Activated naive CD8-positive, alpha-beta T cell treated with anti-CD3 and anti-CD28 coated beads for 36 hours (primary cell): ENCODE results near the gene CTXND2. TPM values are rescaled to one million over a fixed set of nuclear protein-coding genes. Genes with fewer than 3 reads are reported as not detected.
"Not testable (repeated sequence)": the region's sequence is repeated elsewhere in the genome, so short reads cannot be mapped to it uniquely, and the experiment has no call there.

Experiments
- DNase-seq: peaks from one replicate; pipeline ENCODE4 v3.0.0; 2021
- H3K27ac Mint-ChIP-seq: one replicate; pipeline ENCODE4 v1.8.0; 2022; ENCODE audit warnings: mild to moderate bottlenecking, moderate library complexity, mixed read lengths
- H3K27me3 Mint-ChIP-seq: one replicate; pipeline ENCODE4 v1.8.0; 2022; ENCODE audit warnings: mild to moderate bottlenecking, mixed read lengths
- H3K36me3 Mint-ChIP-seq: one replicate; pipeline ENCODE4 v1.8.0; 2021; ENCODE audit warnings: mild to moderate bottlenecking, mixed read lengths
- H3K4me1 Mint-ChIP-seq: one replicate; pipeline ENCODE4 v1.8.0; 2021; ENCODE audit warnings: mixed read lengths
- H3K4me3 Mint-ChIP-seq: one replicate; pipeline ENCODE4 v1.8.0; 2022; ENCODE audit warnings: mild to moderate bottlenecking, moderate library complexity, mixed read lengths
- H3K9me3 Mint-ChIP-seq: one replicate; pipeline ENCODE4 v1.8.0; 2022; ENCODE audit warnings: mixed read lengths
- total RNA-seq, 2 experiments: library from RNA; stranded (reverse); gene quantifications; one replicate each; pipeline ENCODE4 v1.2.3, GENCODE V29; 2021

The CTXND2 gene
- total RNA-seq, 2 experiments from 2014 or later, result not detected

DNA sequence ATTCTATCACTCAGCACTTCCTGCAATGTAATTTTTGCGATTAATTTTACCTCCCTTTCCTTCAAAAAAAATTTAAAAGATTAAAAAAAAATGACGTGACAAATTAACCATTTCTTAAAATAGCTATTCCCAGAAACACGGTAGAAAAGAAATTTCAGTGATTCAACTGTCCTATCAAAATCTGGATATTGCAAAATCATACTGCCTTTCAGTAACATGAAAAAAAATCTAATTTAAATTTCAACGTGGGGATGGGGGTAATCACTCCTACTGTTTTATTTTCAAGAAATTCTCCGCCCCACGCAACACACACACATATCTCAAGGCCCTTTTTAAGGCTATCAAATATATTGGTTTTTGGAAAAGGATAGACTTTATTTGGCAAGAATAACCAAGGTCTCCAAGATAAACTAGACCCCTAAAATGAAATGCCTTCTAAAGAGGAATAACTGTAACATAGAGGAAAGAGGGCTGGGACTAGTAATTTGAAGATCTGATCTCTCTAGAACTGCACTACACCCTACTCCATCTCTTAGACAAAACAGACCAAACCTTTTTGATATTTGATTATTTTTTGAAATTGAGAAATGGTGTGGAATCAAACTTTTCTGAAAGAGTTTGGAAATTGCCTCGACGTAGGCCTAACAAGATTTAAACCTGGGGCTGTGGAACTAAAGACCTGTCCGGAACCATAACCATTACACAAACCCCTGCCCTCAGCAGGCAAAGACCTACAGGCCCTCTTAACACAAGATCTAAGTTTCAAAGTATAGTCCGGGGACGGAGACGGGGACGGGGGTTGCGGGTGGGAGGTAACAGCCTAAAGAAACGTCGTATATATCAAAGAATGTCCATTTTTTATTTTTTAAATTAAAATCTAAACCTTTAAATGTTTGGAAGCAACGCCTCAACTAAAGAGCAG, 11.5 kb upstream of the CTXND2 start:
- H3K9me3 Mint-ChIP-seq, result no peaks in the 10 kb centered on the region
- DNase-seq, result no peak
- H3K27ac Mint-ChIP-seq, result peak overlapping the region; percentile 94
- H3K4me1 Mint-ChIP-seq, result peaks cover 30% of the 10 kb centered on the region
- peak overlapping the region; percentile 93 for H3K4me3 Mint-ChIP-seq
- peaks cover 22% of the 10 kb centered on the region for H3K36me3 Mint-ChIP-seq
- no peaks in the 10 kb centered on the region for H3K27me3 Mint-ChIP-seq

DNA sequence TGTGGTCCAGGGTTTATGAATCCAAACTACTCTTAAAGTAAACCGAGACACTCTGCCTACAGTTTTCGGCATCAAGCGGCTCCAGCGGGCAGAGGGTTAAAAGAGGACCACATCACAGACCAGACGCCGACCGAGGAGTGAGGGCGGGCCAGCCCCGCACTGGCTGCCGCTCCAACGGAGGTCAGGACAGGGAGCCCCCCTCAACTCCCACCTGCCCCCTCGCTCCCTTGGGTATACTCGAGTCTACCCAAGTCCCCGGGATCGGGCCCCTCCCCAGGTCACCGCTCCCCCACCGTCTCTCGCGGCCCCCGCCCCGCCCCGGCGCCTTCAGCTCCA, 10.8 kb upstream of the CTXND2 start:
- Mint-ChIP-seq H3K27ac (peak overlapping the region; percentile 94), H3K4me3 (peak overlapping the region; percentile 93), H3K4me1 (peaks cover 30% of the 10 kb centered on the region), H3K36me3 (peaks cover 22% of the 10 kb centered on the region), H3K27me3 (no peaks in the 10 kb centered on the region), H3K9me3 (no peaks in the 10 kb centered on the region)
- DNase-seq, result no peak

DNA sequence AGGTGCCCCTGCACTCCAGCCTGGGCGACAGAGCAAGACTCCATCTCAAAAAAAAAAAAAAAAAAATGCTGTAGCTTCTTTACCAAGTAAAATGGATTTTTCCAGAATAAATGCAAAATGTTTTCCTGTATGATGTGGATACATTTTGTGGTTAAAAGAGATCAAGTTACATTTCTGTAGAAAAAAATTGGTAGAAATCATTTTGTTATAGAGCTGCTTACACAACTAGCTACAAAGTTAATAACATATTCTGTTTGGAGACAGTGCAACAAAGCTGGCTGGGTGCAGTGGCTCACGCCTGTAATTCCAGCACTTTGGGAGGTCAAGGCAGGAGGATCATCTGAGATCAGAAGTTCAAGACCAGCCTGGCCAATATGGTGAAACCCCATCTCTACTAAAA, 8.0 kb upstream of the CTXND2 start:
- not testable (repeated sequence) for DNase-seq, H3K27me3 Mint-ChIP-seq, H3K27ac Mint-ChIP-seq, H3K9me3 Mint-ChIP-seq, H3K4me3 Mint-ChIP-seq, H3K36me3 Mint-ChIP-seq
- peaks cover 40% of the 10 kb centered on the region for H3K4me1 Mint-ChIP-seq

DNA sequence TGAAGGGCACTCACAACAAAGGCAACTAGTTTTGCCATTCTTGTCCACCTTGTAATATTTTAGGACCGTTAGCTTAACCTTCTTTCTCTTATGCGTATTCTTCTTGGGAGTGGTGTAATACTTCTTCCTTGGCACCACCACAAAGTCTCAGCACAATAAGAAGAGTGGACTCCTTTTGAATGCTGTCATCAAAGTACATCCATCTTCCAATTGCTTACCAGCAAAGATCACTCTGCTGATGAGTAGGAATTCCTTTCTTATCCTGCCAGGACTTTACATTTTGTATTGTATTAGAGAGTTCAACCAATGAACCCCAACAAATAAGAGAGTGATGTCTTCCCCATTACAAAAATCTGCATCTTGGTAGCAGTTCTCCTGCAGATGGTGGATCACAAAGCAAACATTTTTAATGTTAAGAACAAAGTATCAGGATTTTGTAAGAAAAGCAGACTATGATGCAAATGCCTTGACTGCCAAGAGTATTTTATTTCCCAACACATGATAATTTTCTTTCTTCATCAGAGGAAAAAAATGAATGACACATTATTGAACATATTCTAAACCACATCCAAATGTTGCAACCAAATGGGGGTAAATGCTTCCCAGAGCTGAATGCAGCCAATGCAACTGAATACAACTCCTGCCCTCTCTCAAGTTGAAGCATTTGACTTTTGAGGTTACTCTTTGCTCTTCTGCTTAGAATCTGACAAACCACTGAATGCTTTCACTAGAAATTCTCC, 5.4 kb upstream of the CTXND2 start:
- no peak for DNase-seq
- Mint-ChIP-seq H3K36me3 (no peaks in the 10 kb centered on the region), H3K27me3 (no peaks in the 10 kb centered on the region), H3K4me3 (no peak overlapping the region), H3K27ac (no peak overlapping the region), H3K4me1 (peaks cover 32% of the 10 kb centered on the region), H3K9me3 (no peaks in the 10 kb centered on the region)

DNA sequence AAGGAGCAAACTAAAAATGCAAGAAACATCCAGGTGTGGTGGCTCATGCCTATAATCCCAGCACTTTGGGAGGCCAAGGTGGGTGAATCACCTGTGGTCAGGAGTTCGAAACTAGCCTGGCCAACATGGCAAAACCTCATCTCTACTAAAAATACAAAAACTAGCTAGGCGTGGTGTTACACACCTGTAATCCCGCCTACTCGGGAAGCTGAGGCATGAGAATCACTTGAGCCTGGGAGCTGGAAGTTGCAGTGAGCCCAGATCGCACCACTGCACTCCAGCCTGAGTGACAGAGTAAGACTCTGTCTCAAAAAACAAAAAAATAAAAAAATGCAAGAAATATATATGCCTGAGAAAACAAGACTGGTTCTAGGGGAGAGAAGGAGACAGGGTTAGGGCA, 3.8 kb upstream of the CTXND2 start:
- not testable (repeated sequence) for H3K27me3 Mint-ChIP-seq, DNase-seq, H3K36me3 Mint-ChIP-seq, H3K4me3 Mint-ChIP-seq, H3K9me3 Mint-ChIP-seq, H3K27ac Mint-ChIP-seq
- H3K4me1 Mint-ChIP-seq, result peaks cover 31% of the 10 kb centered on the region

DNA sequence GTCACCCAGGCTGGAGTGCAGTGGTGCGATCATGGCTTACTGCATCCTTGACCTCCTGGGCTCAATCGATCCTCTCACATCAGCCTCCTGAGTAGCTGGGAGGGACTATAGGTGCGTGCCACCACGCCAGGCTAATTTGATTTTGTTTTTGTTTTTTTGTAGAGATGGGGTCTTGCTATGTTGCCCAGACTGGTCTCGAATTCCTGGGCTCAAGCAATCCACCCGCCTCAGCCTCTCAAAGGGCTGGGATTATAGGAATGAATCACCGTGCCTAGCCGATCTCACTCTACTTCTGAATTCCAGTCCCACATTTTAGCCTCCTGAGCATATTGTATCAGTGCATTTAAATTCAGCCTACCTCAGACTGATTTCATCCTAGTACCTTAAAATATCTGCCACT, 1.8 kb downstream of the CTXND2 start:
- H3K4me1 Mint-ChIP-seq, result peaks cover 39% of the 10 kb centered on the region
- H3K36me3 Mint-ChIP-seq, result peaks cover 4% of the 10 kb centered on the region
- H3K27ac Mint-ChIP-seq, result peak overlapping the region; percentile 72
- peaks cover 2% of the 10 kb centered on the region for H3K9me3 Mint-ChIP-seq
- no peak for DNase-seq
- no peak overlapping the region for H3K4me3 Mint-ChIP-seq
- H3K27me3 Mint-ChIP-seq, result no peaks in the 10 kb centered on the region

DNA sequence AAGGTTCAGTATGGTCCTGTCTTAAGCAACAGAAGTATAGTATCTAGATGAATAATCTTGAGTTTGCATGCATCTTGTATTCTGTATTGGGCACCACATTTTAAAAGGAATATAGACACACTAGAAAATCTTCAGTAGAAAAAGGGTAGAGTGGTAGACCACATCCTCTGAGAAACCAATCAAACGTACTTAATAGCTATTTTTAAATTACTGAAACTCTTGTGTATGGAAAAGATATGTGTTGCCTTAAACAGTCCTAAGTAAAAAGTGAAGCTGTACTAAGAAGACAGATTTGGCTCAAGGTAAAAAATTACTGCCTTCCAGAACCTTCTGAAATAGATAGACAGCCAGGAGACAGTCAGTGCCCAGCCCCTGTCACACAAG, 3.1 kb downstream of the CTXND2 start:
- Mint-ChIP-seq H3K27ac (peak overlapping the region; percentile 72), H3K36me3 (peaks cover 4% of the 10 kb centered on the region), H3K9me3 (peaks cover 2% of the 10 kb centered on the region), H3K4me3 (peak overlapping the region; percentile 42), H3K27me3 (no peaks in the 10 kb centered on the region), H3K4me1 (peaks cover 35% of the 10 kb centered on the region)
- no peak for DNase-seq

DNA sequence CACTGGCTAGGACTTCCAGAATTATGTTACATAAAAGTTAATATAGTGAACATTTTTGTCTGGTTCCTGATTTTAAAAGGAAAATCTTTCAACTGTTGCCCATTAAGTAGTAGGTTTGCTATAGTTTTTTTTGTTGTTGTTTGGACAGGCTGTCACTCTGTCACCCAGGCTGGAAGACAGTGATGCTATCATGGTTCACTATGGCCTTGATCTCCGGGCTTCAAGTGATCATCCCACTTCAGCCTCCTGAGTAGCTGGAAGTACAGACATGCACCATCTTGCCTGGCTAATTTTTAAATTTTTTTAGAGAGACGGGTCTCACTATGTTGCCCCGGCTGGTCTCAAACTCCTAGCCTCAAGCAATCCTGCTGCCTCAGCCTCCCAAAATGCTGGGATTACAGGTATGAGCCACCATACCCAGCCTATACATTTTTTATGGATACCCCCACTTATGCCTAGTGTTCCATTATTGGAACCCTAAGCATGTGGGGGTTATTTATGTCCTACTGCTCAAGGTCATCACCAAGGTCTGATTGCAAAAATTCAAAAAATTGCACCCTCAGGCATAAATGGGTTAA, 6.5 kb downstream of the CTXND2 start:
- Mint-ChIP-seq H3K4me3 (no peak overlapping the region), H3K27me3 (no peaks in the 10 kb centered on the region), H3K9me3 (peaks cover 2% of the 10 kb centered on the region), H3K4me1 (peaks cover 38% of the 10 kb centered on the region), H3K27ac (no peak overlapping the region), H3K36me3 (peaks cover 4% of the 10 kb centered on the region)
- no peak for DNase-seq

DNA sequence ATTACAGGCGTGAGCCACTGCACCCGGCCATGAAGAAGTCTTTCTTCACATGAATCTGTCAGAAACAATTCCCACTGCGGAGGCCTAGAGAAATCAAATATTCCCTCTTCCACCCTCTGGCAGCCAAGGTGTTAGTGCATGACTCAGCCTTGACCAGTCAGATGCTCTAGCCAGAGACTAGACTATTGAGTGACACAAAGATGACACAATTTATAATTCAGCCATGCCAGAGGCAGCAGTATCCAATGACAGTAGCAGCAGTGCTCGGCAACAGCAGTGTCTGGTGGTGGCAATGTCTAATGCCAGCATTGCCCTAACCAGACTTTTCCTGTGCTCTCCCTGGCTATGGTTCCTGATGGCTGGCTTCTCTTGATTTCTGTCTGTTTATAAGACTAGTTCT, 8.7 kb downstream of the CTXND2 start:
- Mint-ChIP-seq H3K27ac (no peak overlapping the region), H3K4me3 (no peak overlapping the region), H3K4me1 (peaks cover 25% of the 10 kb centered on the region), H3K9me3 (peaks cover 2% of the 10 kb centered on the region), H3K27me3 (no peaks in the 10 kb centered on the region), H3K36me3 (no peaks in the 10 kb centered on the region)
- DNase-seq, result no peak

DNA sequence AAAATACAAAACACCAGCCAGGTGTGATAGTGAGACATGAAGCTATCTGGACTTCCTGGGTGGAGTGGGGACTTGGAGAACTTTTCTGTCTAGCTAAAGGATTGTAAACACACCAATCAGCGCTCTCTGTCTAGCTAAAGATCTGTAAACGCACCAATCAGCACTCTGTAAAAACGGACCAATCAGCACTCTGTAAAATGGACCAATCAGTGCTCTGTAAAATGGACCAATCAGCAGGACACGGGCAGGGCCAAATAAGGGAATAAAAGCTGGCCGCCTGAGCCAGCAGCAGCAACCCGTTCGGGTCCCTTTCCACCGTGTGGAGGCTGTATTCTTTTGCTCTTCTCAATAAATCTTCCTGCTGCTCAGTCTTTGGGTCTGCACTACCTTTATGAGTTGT, 12.9 kb downstream of the CTXND2 start:
- not testable (repeated sequence) for H3K27me3 Mint-ChIP-seq, H3K27ac Mint-ChIP-seq, H3K36me3 Mint-ChIP-seq, DNase-seq, H3K4me1 Mint-ChIP-seq, H3K4me3 Mint-ChIP-seq, H3K9me3 Mint-ChIP-seq

DNA sequence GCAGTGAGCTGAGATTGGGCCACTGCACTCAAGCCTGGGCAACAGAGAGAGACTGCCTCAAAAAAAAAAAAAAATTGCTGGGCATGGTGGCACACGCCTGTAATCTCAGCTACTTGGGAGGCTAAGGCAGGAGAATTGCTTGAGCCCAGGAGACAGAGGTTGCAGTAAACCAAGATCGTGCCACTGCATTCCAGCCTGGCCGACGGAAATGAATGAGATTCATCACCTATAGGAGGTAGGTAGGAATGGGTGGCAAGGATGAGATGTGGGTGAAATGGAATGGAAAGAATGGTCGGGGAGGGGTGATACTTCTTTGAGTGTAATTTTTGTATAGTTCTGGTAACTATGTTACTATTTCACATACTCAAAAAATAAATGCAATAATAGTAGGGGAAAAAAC, 15.4 kb downstream of the CTXND2 start:
- H3K36me3 Mint-ChIP-seq, result no peaks in the 10 kb centered on the region
- H3K4me3 Mint-ChIP-seq, result no peak overlapping the region
- H3K27ac Mint-ChIP-seq, result no peak overlapping the region
- DNase-seq, result no peak
- H3K4me1 Mint-ChIP-seq, result peaks cover 11% of the 10 kb centered on the region
- no peaks in the 10 kb centered on the region for H3K27me3 Mint-ChIP-seq
- no peaks in the 10 kb centered on the region for H3K9me3 Mint-ChIP-seq

DNA sequence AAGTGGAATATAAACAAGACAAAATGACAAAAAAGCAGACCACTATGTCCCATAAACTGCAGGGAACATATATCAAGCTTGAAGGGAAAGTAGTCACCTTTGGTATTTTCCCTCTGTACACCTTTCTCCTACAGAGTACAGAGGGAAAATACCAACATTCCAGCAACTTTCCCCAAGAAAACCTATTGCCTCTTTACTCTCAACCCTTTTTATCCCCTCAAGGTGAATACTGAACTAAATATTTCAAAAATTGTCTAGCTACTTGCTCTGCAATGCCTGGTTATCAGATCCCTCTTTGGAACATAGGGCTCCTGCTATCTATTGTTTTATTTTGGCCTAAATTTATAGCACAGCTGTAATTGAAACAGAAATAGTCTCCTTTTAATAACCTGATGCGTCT, 15.8 kb downstream of the CTXND2 start:
- Mint-ChIP-seq H3K27me3 (no peaks in the 10 kb centered on the region), H3K36me3 (no peaks in the 10 kb centered on the region), H3K4me3 (no peak overlapping the region), H3K9me3 (no peaks in the 10 kb centered on the region), H3K4me1 (peaks cover 12% of the 10 kb centered on the region), H3K27ac (no peak overlapping the region)
- no peak for DNase-seq

DNA sequence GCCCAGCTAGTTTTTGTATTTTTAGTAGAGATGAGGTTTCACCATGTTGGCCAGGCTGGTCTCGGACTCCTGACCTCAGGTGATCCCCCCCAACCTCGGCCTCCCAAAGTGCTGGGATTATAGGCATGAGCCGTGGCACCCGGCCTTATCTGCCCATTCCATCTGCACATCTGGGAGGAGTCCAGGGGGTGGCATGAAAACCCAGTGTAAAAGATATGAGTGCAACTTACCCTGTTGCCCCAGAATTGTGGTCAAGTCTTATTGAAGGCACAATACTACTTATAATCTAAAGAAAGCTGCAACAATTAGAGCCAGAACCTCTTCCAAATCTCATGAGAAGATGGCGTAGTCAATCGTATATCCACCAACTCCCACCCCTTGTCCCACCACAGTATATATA, 18.4 kb downstream of the CTXND2 start:
- peaks cover 21% of the 10 kb centered on the region for H3K4me1 Mint-ChIP-seq
- H3K36me3 Mint-ChIP-seq, result peaks cover 3% of the 10 kb centered on the region
- H3K9me3 Mint-ChIP-seq, result peaks cover 3% of the 10 kb centered on the region
- no peaks in the 10 kb centered on the region for H3K27me3 Mint-ChIP-seq
- no peak overlapping the region for H3K4me3 Mint-ChIP-seq
- no peak for DNase-seq
- no peak overlapping the region for H3K27ac Mint-ChIP-seq

DNA sequence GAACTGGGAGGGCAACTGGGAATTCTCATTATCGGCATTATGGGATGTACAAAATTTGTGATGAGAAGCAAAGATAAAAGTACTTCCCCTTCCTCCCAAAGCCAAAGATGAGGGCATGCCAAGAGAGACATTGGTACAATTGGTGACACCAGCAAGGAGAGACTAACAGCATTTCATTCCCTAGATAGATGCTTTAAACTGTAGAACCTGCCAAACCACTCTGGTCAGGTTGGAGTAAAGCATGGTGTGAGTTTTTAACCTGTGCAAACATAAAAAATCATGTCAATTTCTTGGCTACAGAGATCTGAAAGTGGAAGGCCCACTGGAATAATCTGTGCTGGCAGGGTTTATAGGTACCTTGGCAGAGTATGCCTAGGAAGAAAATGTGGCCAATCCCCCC, 19.4 kb downstream of the CTXND2 start:
- H3K36me3 Mint-ChIP-seq, result peaks cover 3% of the 10 kb centered on the region
- peaks cover 3% of the 10 kb centered on the region for H3K9me3 Mint-ChIP-seq
- H3K27me3 Mint-ChIP-seq, result no peaks in the 10 kb centered on the region
- no peak for DNase-seq
- H3K27ac Mint-ChIP-seq, result no peak overlapping the region
- H3K4me1 Mint-ChIP-seq, result peaks cover 21% of the 10 kb centered on the region
- H3K4me3 Mint-ChIP-seq, result no peak overlapping the region

DNA sequence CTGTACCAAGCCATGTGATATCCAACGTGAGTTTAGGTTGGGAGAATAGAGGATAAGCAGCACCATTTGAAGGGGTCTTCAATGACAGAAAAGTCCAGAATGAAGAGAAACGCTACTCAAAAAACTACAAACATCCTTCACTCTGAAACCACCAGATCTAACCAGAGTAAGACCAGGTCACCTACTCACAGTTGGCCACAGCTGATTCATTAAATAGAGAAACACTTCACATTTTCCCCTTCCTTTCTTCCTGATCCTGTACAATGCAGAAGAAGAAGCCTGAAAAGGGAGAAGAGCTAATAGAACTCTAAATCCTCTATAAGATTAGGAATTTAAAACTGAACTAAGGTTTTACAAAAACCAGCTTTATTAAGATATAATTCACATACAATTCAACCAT, 19.9 kb downstream of the CTXND2 start:
- Mint-ChIP-seq H3K36me3 (peaks cover 3% of the 10 kb centered on the region), H3K4me3 (no peak overlapping the region), H3K4me1 (peaks cover 21% of the 10 kb centered on the region), H3K27me3 (no peaks in the 10 kb centered on the region), H3K9me3 (peaks cover 3% of the 10 kb centered on the region), H3K27ac (no peak overlapping the region)
- no peak for DNase-seq
